22Rv1 (cell line): ENCODE measurements around the gene MTF1.
"Not testable (repeated sequence)": the region's sequence is repeated elsewhere in the genome, so short reads cannot be mapped to it uniquely, and the experiment has no call there.

ENCODE experiments used
- ZFX ChIP-seq: fragments of 450-650 bp; IDR thresholded peaks from 2 replicates; pipeline ENCODE4 v1.6.1; 2017; ENCODE audit warnings: antibody characterized with exemption, borderline replicate concordance
- TF ChIP-seq, protein P1 (sequence below): fragments of 450-650 bp; IDR thresholded peaks from 2 replicates; pipeline ENCODE4 v1.5.1; 2017; ENCODE audit warnings: mild to moderate bottlenecking

GRCh38 chr1:37903921-37904320 lies 44.5 kb upstream of the MTF1 start:
- TF ChIP-seq, protein P1, sequence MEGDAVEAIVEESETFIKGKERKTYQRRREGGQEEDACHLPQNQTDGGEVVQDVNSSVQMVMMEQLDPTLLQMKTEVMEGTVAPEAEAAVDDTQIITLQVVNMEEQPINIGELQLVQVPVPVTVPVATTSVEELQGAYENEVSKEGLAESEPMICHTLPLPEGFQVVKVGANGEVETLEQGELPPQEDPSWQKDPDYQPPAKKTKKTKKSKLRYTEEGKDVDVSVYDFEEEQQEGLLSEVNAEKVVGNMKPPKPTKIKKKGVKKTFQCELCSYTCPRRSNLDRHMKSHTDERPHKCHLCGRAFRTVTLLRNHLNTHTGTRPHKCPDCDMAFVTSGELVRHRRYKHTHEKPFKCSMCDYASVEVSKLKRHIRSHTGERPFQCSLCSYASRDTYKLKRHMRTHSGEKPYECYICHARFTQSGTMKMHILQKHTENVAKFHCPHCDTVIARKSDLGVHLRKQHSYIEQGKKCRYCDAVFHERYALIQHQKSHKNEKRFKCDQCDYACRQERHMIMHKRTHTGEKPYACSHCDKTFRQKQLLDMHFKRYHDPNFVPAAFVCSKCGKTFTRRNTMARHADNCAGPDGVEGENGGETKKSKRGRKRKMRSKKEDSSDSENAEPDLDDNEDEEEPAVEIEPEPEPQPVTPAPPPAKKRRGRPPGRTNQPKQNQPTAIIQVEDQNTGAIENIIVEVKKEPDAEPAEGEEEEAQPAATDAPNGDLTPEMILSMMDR, result not testable (repeated sequence)
- TF ChIP-seq ZFX, result not testable (repeated sequence)
